H1 (cell line): Measurements from ENCODE around the gene IFT43.

Source experiments
- ATF2 ChIP-seq: IDR thresholded peaks from 2 replicates; pipeline ENCODE4 v1.6.1; 2012; ENCODE audit warnings: low read length, inconsistent platforms
- CHD1 ChIP-seq: IDR thresholded peaks from 2 replicates; pipeline ENCODE4 v1.6.1; 2012; ENCODE audit warnings: low read depth, low read length, improper control_type of control experiment
- CTCF ChIP-seq, 3 experiments: IDR thresholded peaks; 1 replicate in 2 of 3; 2 replicates in 1 of 3; pipeline versions ENCODE4 v1.5.1 to v1.6.1; 2011; ENCODE audit warnings: low read length in 3 of 3, mild to moderate bottlenecking in 3 of 3, inconsistent platforms in 2 of 3, low read depth in 1 of 3, moderate library complexity in 1 of 3; ENCODE audit not compliant: insufficient read depth in 1 of 3; ENCODE audit errors: control extremely low read depth in 1 of 3
- EZH2 ChIP-seq: fragments of 200-600 bp; sonication (generic); IDR thresholded peaks from 2 replicates; pipeline ENCODE4 v1.7.1; 2012; ENCODE audit warnings: low read depth, mild to moderate bottlenecking, moderate library complexity, low read length, inconsistent platforms; ENCODE audit not compliant: severe bottlenecking
- JUN ChIP-seq: IDR thresholded peaks from 2 replicates; pipeline ENCODE4 v1.6.1; 2011; ENCODE audit warnings: low read depth, mild to moderate bottlenecking, improper control_type of control experiment, low read length
- MAX ChIP-seq: IDR thresholded peaks from 2 replicates; pipeline ENCODE4 v1.6.1; 2012; ENCODE audit warnings: inconsistent platforms
- NRF1 ChIP-seq: IDR thresholded peaks from 2 replicates; pipeline ENCODE4 v1.6.1; 2011; ENCODE audit warnings: mild to moderate bottlenecking, low read depth, low read length, improper control_type of control experiment
- POLR2A ChIP-seq, 2 experiments: IDR thresholded peaks; 1 replicate in 1 of 2; 2 replicates in 1 of 2; pipeline ENCODE4 v1.6.1; 2011; ENCODE audit warnings: low read depth in 2 of 2, low read length in 2 of 2, mild to moderate bottlenecking in 2 of 2; ENCODE audit errors: control extremely low read depth in 1 of 2
- POLR2AphosphoS5 ChIP-seq: IDR thresholded peaks from 2 replicates; pipeline ENCODE4 v1.6.1; 2011; ENCODE audit warnings: low read depth, low read length
- SIN3A ChIP-seq, 2 experiments: IDR thresholded peaks in 1 of 2; conservative IDR thresholded peaks in 1 of 2; 2 replicates each; pipeline ENCODE4 v1.6.1; 2011 to 2012; ENCODE audit warnings: low read length in 2 of 2, improper control_type of control experiment in 1 of 2, low read depth in 1 of 2, mild to moderate bottlenecking in 1 of 2
- SUZ12 ChIP-seq: fragments of 200-600 bp; sonication (generic); IDR thresholded peaks from 2 replicates; pipeline ENCODE4 v1.6.1; 2012; ENCODE audit warnings: mild to moderate bottlenecking, inconsistent platforms, low read length, moderate library complexity, mixed read lengths
- TCF12 ChIP-seq: IDR thresholded peaks from 2 replicates; pipeline ENCODE4 v1.6.1; 2011; ENCODE audit warnings: low read depth, mild to moderate bottlenecking, low read length

GRCh38 chr14:76088771-76089571, 103.4 kb downstream of the IFT43 start:
- TF ChIP-seq CTCF (IDR thresholded peaks at IDR 0.05; ENCODE audit: control extremely low read depth in 1 of 3, insufficient read depth in 1 of 3, low read depth in 1 of 3, low read length in 3 of 3) (no peak), SIN3A (conservative IDR thresholded peaks at IDR 0.05 in 1 of 2, IDR thresholded peaks at IDR 0.05 in 1 of 2; ENCODE audit: low read depth in 1 of 2, low read length in 2 of 2) (no peak), CHD1 (no peak), JUN (no peak), EZH2 (no peak), NRF1 (no peak), TCF12 (no peak), MAX (no peak), ATF2 (no peak), POLR2A (IDR thresholded peaks at IDR 0.05; ENCODE audit: control extremely low read depth in 1 of 2, low read depth in 2 of 2, low read length in 2 of 2) (no peak), SUZ12 (no peak), POLR2AphosphoS5 (no peak)
